Activated T-cell treated with anti-CD3 and anti-CD28 coated beads, Interleukin-2, amount 50 U/mL, for 4 hours (primary cell): ENCODE results near the gene DDX6. TPM values are rescaled to one million over a fixed set of nuclear protein-coding genes. Genes with fewer than 3 reads are reported as not detected.
"Not testable (repeated sequence)": the region's sequence is repeated elsewhere in the genome, so short reads cannot be mapped to it uniquely, and the experiment has no call there.

ENCODE experiments used
- ATAC-seq, 2 donors: fragments of 200-7000 bp; cut with Tn5 transposase; one replicate each; pipeline ENCODE4 v1.10.0; 2021
- DNase-seq: peaks from one replicate; pipeline ENCODE4 v3.0.0-alpha.2; 2020
- H3K27me3 Mint-ChIP-seq: one replicate; pipeline ENCODE4 v1.8.0; 2021; ENCODE audit warnings: low read depth, mixed read lengths
- H3K36me3 Mint-ChIP-seq: one replicate; pipeline ENCODE4 v1.8.0; 2022; ENCODE audit warnings: mixed read lengths; ENCODE audit not compliant: insufficient read depth
- H3K4me1 Mint-ChIP-seq: one replicate; pipeline ENCODE4 v1.8.0; 2021; ENCODE audit warnings: low read depth, mixed read lengths
- H3K4me3 Mint-ChIP-seq: one replicate; pipeline ENCODE4 v1.8.0; 2021; ENCODE audit warnings: mild to moderate bottlenecking, moderate library complexity, mixed read lengths
- H3K9me3 Mint-ChIP-seq: one replicate; pipeline ENCODE4 v1.8.0; 2021; ENCODE audit warnings: mixed read lengths
- total RNA-seq, 3 donors: library from RNA; stranded (reverse); gene quantifications; one replicate each; pipeline ENCODE4 v1.2.1, GENCODE V29; 2021

DDX6 gene, protein sequence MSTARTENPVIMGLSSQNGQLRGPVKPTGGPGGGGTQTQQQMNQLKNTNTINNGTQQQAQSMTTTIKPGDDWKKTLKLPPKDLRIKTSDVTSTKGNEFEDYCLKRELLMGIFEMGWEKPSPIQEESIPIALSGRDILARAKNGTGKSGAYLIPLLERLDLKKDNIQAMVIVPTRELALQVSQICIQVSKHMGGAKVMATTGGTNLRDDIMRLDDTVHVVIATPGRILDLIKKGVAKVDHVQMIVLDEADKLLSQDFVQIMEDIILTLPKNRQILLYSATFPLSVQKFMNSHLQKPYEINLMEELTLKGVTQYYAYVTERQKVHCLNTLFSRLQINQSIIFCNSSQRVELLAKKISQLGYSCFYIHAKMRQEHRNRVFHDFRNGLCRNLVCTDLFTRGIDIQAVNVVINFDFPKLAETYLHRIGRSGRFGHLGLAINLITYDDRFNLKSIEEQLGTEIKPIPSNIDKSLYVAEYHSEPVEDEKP
- 100 to 1,000 TPM; 121 to 147 (median 132) TPM for total RNA-seq

DNA sequence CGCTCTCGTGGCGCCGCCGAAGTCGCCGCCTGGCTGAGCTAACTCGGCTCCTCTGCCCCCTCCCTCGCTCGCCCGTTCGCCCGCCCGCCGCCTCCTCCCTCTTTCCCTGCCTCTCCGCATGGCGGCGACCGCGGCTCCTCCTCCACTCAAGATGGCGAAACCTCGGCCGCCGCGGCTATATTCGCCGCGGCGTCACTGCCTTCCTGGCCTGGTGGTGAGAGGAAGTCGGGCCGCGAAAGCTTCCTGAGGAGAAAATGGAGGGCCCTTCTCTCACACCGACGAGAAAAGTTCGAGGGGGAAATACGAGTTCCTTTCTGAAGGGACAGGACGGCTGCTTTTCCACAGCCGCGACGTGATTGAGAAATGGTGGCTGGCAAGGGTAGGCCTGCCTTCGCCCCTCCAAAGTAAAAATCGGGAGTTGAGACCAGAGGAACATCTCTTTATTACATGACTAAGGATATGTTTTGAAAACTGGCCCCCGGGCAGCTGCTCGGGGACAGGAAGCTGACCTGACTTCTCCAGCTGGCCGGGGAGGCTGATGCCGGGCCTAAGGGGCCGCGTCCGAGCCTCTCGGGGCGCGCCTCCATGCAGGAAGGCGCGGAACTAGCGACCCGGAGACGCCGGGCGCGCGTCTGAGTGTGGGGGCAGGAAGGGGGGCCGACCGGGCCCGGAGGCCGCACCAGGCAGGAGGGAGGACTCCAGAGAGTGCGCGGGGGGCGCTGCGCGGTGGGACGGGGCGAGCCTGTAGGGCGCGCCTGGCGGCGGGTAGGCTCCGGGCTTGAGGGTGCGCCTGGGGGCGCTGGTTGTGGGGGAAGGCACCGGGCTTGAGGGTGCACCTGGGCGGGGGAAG is at the start of gene DDX6:
Gene DDX6, minus strand, starts transcription at position 54 of the 850 bp plus-strand sequence. CDS start 4,913 bp downstream, outside the sequence.
- peak within 1 kb of the TSS; percentile 94 for H3K4me3 Mint-ChIP-seq
- ATAC-seq (peak; percentile 70 to 72), DNase-seq (peak; percentile 83)
- H3K36me3 Mint-ChIP-seq, result peaks cover 6% of the 10 kb centered on the region
- no peaks in the 10 kb centered on the region for H3K9me3 Mint-ChIP-seq
- H3K4me1 Mint-ChIP-seq, result peaks cover 24% of the 10 kb centered on the region
- H3K27me3 Mint-ChIP-seq, result no peaks in the 10 kb centered on the region

DNA sequence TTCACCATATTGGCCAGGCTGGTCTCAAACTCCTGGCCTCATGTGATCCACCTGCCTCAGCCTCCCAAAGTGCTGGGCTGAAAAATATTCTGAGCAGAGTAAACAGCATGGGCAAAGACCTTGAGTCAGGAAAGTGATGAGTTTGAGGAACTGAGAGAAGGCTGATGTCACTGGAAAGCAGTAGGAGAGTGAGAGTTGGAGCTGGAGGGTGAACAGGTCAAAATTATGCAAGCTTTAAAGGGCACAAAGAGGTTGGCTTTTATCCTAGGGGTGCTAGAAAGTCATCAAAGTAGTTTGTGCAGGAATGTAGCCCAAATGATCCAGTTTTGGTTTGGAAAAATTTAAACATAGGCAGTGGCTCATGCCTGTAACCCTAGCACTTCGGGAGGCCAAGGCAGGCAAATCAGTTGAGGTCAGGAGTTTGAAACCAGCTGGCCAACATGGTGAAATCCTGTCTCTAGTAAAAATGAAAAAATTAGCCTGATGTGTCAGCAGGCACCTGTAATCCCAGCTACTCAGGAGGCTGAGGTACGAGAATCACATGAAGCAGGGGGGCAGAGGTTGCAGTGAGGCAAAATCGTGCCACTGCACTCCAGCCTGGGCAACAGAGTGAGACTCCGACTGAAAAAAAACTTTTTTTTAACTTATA is 48.1 kb upstream of the DDX6 start:
- Mint-ChIP-seq H3K27me3 (no peaks in the 10 kb centered on the region), H3K4me3 (no peak overlapping the region), H3K36me3 (no peaks in the 10 kb centered on the region), H3K9me3 (no peaks in the 10 kb centered on the region), H3K4me1 (peaks cover 39% of the 10 kb centered on the region)
- no peak for ATAC-seq
- DNase-seq, result no peak

DNA sequence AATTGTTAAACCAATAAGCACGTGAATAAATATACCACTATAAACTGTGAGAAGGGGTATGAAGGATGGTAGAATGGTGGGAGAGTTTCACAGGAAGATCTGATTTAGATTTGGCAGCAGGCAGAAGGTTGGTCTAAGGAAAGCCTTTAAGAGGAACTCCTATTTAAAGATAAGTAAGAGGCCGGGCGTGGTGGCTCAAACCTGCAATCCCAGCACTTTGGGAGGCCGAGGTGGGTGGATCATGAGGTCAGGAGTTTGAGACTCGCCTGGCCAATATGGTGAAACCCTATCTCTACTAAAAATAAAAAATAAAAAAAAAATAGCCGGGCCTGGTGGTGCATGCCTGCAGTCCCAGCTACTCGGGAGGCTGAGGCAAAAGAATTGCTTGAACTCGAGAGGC is 46.9 kb upstream of the DDX6 start:
- ATAC-seq (no peak), DNase-seq (no peak)
- Mint-ChIP-seq H3K4me1 (peaks cover 39% of the 10 kb centered on the region), H3K36me3 (no peaks in the 10 kb centered on the region), H3K9me3 (no peaks in the 10 kb centered on the region), H3K27me3 (no peaks in the 10 kb centered on the region), H3K4me3 (no peak overlapping the region)

DNA sequence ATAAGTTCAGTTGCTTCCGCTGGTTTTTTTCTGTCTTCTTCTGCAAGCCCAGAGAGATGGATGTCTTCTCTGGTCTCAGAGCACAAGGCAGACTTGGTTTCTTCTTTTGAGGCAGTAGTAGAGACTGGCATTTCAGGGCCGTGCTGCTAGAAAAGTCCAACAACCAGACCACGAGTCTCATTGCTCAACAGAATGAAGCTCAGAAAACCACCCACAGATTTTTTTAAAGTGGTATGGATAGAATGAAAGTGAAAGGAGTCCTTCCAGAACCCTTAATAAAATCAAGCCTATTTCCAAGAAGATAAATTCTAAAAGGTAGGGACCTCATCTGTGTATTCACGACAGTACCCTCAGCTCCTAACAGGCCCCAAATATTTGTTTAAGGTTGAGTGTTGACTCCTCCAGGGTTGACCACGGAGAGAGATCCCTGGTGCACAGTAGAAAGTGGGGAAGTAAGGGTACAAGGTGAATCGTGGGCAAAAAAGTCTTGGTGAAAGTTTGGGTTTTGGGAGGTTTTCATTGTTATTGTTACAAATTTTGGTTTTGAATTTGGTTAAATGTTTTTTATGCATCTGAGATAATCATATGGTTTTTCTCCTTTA is 43.6 kb upstream of the DDX6 start:
- no peak for DNase-seq
- no peaks in the 10 kb centered on the region for H3K36me3 Mint-ChIP-seq
- H3K4me3 Mint-ChIP-seq, result peak overlapping the region; percentile 33

DNA sequence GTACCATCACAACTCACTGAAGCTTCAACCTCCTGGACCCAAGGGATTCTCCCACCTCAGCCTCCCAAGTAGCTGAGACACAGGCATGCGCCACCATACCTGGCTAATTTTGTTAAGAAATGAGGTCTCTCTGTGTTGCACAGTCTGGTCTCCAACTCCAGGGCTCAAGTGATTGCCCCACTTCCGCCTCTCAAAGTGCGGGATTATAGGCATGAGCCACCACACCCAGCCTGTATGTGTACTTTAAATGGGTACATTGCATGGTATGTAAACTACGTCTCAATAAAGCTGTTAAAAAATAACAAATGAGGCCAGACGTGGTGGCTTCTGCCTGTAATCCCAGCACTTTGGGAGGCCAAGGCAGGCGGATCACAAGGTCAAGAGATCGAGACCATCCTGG is 36.2 kb upstream of the DDX6 start:
- Mint-ChIP-seq H3K4me3 (no peak overlapping the region), H3K9me3 (no peaks in the 10 kb centered on the region), H3K36me3 (no peaks in the 10 kb centered on the region), H3K4me1 (no peaks in the 10 kb centered on the region), H3K27me3 (no peaks in the 10 kb centered on the region)
- DNase-seq (no peak), ATAC-seq (no peak)

More for the DNA sequence above, 43.6 kb upstream of the DDX6 start:
- H3K27me3 Mint-ChIP-seq, result no peaks in the 10 kb centered on the region
- H3K9me3 Mint-ChIP-seq, result no peaks in the 10 kb centered on the region
- H3K4me1 Mint-ChIP-seq, result peaks cover 22% of the 10 kb centered on the region
- peak; percentile 48 to 53 for ATAC-seq

DNA sequence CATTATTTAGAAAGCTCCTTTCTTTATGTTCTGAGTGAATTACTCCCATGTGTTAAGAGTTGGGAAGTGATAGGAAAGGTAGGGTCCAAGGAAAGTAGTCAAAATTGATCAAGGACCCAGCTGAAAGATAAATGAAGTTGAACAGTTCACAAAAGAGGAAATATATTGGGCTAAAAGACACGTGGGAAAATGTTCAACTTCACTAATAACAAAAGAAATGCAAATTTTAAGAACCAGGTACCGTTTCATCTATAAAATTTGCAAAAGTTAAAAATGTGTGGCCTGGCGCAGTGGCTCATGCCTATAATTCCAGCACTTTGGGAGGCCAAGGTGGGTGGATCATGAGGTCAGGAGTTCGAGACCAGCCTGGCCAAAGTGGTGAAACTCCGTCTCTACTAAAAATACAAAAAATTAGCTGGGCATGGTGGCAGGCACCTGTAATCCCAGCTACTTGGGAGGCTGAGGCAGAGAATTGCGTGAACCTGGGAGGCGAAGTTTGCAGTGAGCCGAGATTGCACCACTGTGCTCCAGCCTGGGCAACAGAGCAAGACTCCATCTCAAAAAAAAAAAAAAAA is 32.1 kb upstream of the DDX6 start:
- DNase-seq, H3K36me3 Mint-ChIP-seq, H3K4me3 Mint-ChIP-seq, ATAC-seq, H3K9me3 Mint-ChIP-seq, H3K27me3 Mint-ChIP-seq: not testable (repeated sequence)
- H3K4me1 Mint-ChIP-seq, result peaks cover 16% of the 10 kb centered on the region

DNA sequence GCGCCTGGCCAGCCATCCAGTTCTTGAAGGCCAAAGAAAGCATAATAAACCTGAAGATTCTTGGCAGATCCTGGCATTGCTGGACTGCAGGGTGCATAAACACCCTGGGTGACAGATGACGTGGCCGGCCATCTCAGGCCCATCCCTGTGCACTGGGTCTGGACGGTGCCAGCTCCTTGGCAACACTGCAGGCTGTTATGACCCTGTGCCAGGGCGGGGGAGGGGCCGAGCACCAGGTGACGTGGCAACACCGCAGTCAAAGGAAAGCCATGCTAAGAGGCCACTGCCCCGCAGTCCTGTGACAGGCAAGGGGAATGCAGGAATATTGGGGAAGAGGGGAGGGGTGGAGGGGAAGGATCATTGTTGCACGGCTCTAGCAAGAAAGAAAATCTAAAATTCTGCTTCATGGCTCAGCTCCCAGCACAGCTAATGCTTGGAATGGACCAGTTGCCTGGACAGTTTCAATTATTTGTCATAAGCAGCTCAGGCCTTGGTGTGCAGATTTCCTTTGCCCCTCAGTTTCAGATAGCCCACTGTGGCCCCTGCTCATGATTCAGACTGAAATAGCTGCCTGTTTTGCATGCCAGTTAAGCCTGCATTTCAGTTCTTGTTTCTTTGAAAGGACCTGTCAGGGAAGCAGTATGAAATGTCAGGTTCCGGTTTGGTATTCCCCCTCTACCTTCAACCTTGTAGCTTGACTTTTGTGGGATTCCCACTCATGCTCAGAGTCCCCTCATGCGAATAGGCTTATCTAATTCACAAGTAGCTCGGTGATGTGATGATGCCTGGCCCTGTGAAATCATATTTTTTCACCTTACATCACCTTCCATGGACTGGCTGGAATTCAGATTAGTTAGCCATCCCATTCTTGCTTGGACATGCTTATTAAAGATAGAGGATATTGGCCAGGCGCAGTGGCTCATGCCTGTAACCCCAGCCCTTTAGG is 29.7 kb upstream of the DDX6 start:
- H3K27me3 Mint-ChIP-seq, result no peaks in the 10 kb centered on the region
- DNase-seq (no peak), ATAC-seq (peak; percentile 43 to 63)
- H3K36me3 Mint-ChIP-seq, result no peaks in the 10 kb centered on the region
- H3K4me3 Mint-ChIP-seq, result no peak overlapping the region
- H3K9me3 Mint-ChIP-seq, result no peaks in the 10 kb centered on the region
- peaks cover 16% of the 10 kb centered on the region for H3K4me1 Mint-ChIP-seq

DNA sequence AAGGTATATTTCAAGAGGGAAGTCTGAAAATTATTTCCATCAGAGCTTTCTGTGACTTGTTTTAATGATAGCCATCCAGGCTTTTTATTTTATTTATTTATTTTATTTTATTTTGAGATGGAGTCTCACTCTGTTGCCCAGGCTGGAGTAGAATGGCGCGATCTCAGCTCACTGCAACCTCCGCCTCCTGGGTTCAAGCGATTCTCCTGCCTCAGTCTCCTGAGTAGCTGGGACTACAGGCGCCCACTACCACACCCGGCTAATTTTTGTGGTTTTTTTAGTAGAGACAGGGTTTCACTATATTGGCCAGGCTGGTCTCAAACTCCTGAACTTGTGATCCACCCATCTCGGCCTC is 29.0 kb upstream of the DDX6 start:
- not testable (repeated sequence) for DNase-seq, H3K9me3 Mint-ChIP-seq, H3K36me3 Mint-ChIP-seq, H3K4me3 Mint-ChIP-seq, ATAC-seq, H3K27me3 Mint-ChIP-seq
- H3K4me1 Mint-ChIP-seq, result peaks cover 16% of the 10 kb centered on the region

DNA sequence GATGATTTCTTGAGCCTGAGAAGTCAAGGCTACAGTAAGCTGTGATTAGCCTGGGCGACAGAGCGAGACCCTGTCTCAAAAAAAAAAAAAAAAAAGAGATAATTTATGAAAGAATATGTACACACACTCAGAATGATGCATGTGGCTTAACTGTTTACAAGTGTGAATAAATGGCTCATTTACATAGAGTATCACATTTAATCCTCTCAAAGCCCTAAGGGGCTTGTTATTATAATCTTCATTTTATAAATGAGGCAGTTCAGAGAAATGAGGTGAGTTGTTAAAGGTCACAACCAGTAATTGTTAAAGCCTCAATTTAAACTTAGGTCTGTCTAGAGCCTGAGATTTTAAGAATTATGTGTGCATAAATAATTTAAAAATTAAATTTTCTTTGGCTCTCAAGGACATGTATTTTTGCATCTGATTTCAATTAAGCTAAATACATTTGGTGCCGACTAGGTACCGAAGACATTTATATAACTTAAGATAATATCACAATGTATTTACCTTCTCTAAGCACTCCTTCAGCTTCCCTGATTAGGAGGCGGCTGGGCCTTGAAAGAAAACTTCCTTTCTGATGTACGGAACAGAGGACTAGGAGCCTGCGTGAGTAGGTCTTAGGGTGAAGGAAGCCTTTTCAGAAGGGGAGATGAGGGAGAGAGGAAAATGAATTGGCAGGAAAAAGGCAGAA is 28.5 kb upstream of the DDX6 start:
- Mint-ChIP-seq H3K4me1 (peaks cover 16% of the 10 kb centered on the region), H3K27me3 (no peaks in the 10 kb centered on the region), H3K36me3 (no peaks in the 10 kb centered on the region), H3K4me3 (no peak overlapping the region), H3K9me3 (no peaks in the 10 kb centered on the region)
- ATAC-seq (no peak), DNase-seq (no peak)

DNA sequence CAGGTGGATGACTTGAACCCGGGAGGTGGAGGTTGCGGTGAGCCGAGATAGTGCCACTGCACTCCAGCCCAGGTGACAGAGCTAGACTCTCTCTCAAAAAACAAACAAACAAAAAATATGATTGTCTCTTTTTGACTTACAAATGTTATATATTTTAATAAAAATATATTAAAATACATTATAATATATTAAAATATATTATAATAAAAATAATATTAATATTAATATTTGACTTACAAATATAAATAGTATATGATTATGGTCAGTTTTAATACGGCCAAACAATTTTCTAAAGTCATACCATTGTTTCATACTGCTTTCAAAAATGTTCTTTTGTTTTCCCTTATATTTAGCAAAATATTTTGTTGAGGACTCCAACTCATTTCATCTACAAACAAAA is 27.2 kb upstream of the DDX6 start:
- no peak for ATAC-seq
- Mint-ChIP-seq H3K9me3 (no peaks in the 10 kb centered on the region), H3K4me3 (no peak overlapping the region), H3K36me3 (no peaks in the 10 kb centered on the region), H3K4me1 (peaks cover 20% of the 10 kb centered on the region), H3K27me3 (no peaks in the 10 kb centered on the region)
- DNase-seq, result no peak

DNA sequence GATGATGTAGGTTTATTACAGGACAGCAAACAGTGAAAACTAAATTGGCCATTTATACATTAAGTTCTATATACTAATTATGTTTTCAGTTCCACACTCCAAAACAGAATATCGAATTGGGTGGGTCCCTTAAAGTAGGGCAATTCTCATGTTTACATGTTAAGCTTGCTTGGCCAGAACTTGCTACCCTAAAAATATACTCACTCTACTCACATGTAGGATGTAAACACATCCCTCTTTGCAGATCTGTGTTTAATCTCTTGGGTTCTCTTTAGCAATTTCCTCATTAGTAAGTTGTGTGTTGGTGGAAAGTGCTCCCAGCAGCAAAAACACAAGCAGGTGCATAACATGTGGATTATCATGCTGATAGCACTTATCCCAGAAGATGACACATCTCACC is 22.6 kb upstream of the DDX6 start:
- Mint-ChIP-seq H3K9me3 (no peaks in the 10 kb centered on the region), H3K4me1 (peaks cover 8% of the 10 kb centered on the region), H3K36me3 (no peaks in the 10 kb centered on the region), H3K4me3 (no peak overlapping the region), H3K27me3 (no peaks in the 10 kb centered on the region)
- ATAC-seq, result no peak
- no peak for DNase-seq

DNA sequence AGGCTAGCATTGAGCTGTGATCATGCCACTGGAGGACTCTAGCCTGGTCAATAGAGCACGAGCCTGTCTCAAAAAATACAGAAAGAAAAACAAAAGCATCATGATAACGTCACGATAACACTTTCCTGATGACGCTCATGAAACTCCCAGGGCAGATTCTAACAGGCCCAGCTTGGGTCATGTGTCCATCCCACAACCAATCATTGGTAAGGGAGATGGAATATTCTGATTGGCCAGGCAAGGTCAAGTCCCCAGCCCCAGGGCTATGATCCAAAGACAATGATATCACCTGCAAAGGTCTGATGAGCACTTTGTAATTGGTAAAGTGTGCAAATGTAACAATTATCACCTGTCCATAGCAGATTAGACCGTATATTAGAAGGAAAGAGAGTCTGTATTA is 21.5 kb upstream of the DDX6 start:
- H3K4me3 Mint-ChIP-seq, result no peak overlapping the region
- no peaks in the 10 kb centered on the region for H3K27me3 Mint-ChIP-seq
- DNase-seq (no peak), ATAC-seq (no peak)
- no peaks in the 10 kb centered on the region for H3K36me3 Mint-ChIP-seq
- H3K4me1 Mint-ChIP-seq, result peaks cover 16% of the 10 kb centered on the region
- H3K9me3 Mint-ChIP-seq, result no peaks in the 10 kb centered on the region
